B cell (primary cell): Measurements from ENCODE around the gene ZNHIT1. TPM values are rescaled to one million over a fixed set of nuclear protein-coding genes. Genes with fewer than 3 reads are reported as not detected.

Experiments used
- ATAC-seq: fragments of 200-7000 bp; cut with Tn5 transposase; one replicate; pipeline ENCODE4 v1.10.0; 2021; ENCODE audit warnings: low read depth, mild to moderate bottlenecking, moderate number of reproducible peaks, moderate library complexity
- CTCF ChIA-PET: fragments of 350-600 bp; sonication (Branson Sonifier 250); formaldehyde crosslinking; loops from one replicate; lab custom pipeline; 2021; ENCODE audit warnings: antibody characterized with exemption, inconsistent platforms; lab: Charles Lee
- POLR2A ChIA-PET: fragments of 350-600 bp; sonication (Branson Sonifier 250); formaldehyde crosslinking; loops from one replicate; lab custom pipeline; 2021; ENCODE audit warnings: antibody characterized with exemption; lab: Charles Lee
- DNase-seq: peaks from one replicate; pipeline ENCODE4 v3.0.0; 2013
- H2AFZ ChIP-seq: 2 replicates; pipeline ENCODE4 v1.6.1; 2012; ENCODE audit warnings: mild to moderate bottlenecking, low read depth, low read length; ENCODE audit not compliant: insufficient read depth, poor library complexity, severe bottlenecking
- H3K27ac ChIP-seq, 2 donors: 1 replicate in 1 of 2; 2 replicates in 1 of 2; pipeline ENCODE4 v1.5.1; 2012 to 2013; ENCODE audit warnings: low read length in 2 of 2, mild to moderate bottlenecking in 2 of 2, moderate library complexity in 1 of 2
- H3K27me3 ChIP-seq, 4 experiments: fragments of 200-600 bp in 1 of 4; sonication (generic) in 1 of 4; replicated peaks in 1 of 4; 1 replicate in 2 of 4; 2 replicates in 2 of 4; pipeline versions ENCODE4 v1.6.1 to v1.7.0; 2013 to 2016; ENCODE audit warnings: low read length in 3 of 4, mild to moderate bottlenecking in 2 of 4, mixed read lengths in 1 of 4, moderate library complexity in 1 of 4; ENCODE audit not compliant: insufficient read depth in 4 of 4, control insufficient read depth in 3 of 4; ENCODE audit errors: control extremely low read depth in 1 of 4
- H3K36me3 ChIP-seq, 2 experiments: replicated peaks in 1 of 2; 1 replicate in 1 of 2; 2 replicates in 1 of 2; pipeline versions ENCODE4 v1.6.1 to v1.7.1; 2013; ENCODE audit warnings: low read length in 1 of 2; ENCODE audit not compliant: insufficient read depth in 2 of 2, control insufficient read depth in 1 of 2; ENCODE audit errors: control extremely low read depth in 1 of 2, extremely low read depth in 1 of 2
- H3K4me1 ChIP-seq, 2 donors: fragments of 200-600 bp in 1 of 2; sonication (generic) in 1 of 2; 1 replicate in 1 of 2; 2 replicates in 1 of 2; pipeline versions ENCODE4 v1.5.1 to v1.6.1; 2013 to 2017; ENCODE audit warnings: low read length in 2 of 2; ENCODE audit not compliant: control insufficient read depth in 2 of 2, insufficient read depth in 2 of 2
- H3K4me2 ChIP-seq: replicated peaks from 2 replicates; pipeline ENCODE3; 2012; ENCODE audit warnings: mild to moderate bottlenecking, low read depth, low read length; ENCODE audit not compliant: poor library complexity, severe bottlenecking
- H3K4me3 ChIP-seq, 5 experiments: fragments of 200-600 bp in 1 of 5; sonication (generic) in 1 of 5; 1 replicate in 3 of 5; 2 replicates in 2 of 5; pipeline versions ENCODE4 v1.5.1 to v1.7.0; 2011 to 2016; ENCODE audit warnings: low read length in 4 of 5, mild to moderate bottlenecking in 4 of 5, low read depth in 2 of 5, control low read depth in 1 of 5, moderate library complexity in 1 of 5; ENCODE audit not compliant: insufficient read depth in 1 of 5; ENCODE audit errors: control extremely low read depth in 1 of 5, extremely low read depth in 1 of 5
- H3K79me2 ChIP-seq: fragments of 200-600 bp; sonication (generic); one replicate; pipeline ENCODE4 v1.6.0; 2016; ENCODE audit warnings: low read length; ENCODE audit not compliant: control insufficient read depth, insufficient read depth
- H3K9ac ChIP-seq: fragments of 200-600 bp; sonication (generic); 2 replicates; pipeline ENCODE4 v1.6.1; 2017; ENCODE audit warnings: mild to moderate bottlenecking, low read length, moderate library complexity
- H3K9me3 ChIP-seq, 3 donors: one replicate each; pipeline versions ENCODE4 v1.6.1 to v1.7.1; 2013; ENCODE audit warnings: low read length in 2 of 3; ENCODE audit not compliant: control insufficient read depth in 2 of 3, insufficient read depth in 1 of 3; ENCODE audit errors: control extremely low read depth in 1 of 3
- H4K20me1 ChIP-seq: 2 replicates; pipeline ENCODE4 v1.6.0; 2012; ENCODE audit warnings: mild to moderate bottlenecking, low read length; ENCODE audit not compliant: insufficient read depth, control insufficient read depth, poor library complexity, severe bottlenecking
- H3K27ac Mint-ChIP-seq: one replicate; pipeline ENCODE4 v1.8.0; 2021; ENCODE audit warnings: mixed read lengths
- H3K27me3 Mint-ChIP-seq: one replicate; pipeline ENCODE4 v1.8.0; 2021; ENCODE audit warnings: mixed read lengths
- H3K4me1 Mint-ChIP-seq: one replicate; pipeline ENCODE4 v1.8.0; 2021; ENCODE audit warnings: mixed read lengths
- H3K4me3 Mint-ChIP-seq: one replicate; pipeline ENCODE4 v1.8.0; 2021; ENCODE audit warnings: mixed read lengths
- H3K9me3 Mint-ChIP-seq: one replicate; pipeline ENCODE4 v1.8.0; 2022; ENCODE audit warnings: mixed read lengths; ENCODE audit not compliant: insufficient read depth
- EZH2 ChIP-seq: IDR thresholded peaks from 2 replicates; pipeline ENCODE4 v1.6.1; 2012; ENCODE audit warnings: borderline replicate concordance, low read depth, mild to moderate bottlenecking, moderate library complexity, low read length; ENCODE audit not compliant: insufficient read depth, poor library complexity, severe bottlenecking
- WGBS: methylation state at CpG from one replicate; pipeline ENCODE4 v1.1.5; 2013; ENCODE audit warnings: missing lambda C conversion rate; ENCODE audit not compliant: insufficient coverage; 5-methylcytosine and 5-hydroxymethylcytosine counted together
- intact Hi-C: fragments of 100-400 bp; cut with micrococcal nuclease; formaldehyde crosslinking; loops from one replicate; pipeline ENCODE4 v1.10.0; 2022
- polyA plus RNA-seq: library from polyadenylated mRNA; depleted of rRNA; stranded (reverse); fragments of >200 nt; gene quantifications from 2 replicates; pipeline ENCODE4 v1.2.3, GENCODE V29; 2012
- total RNA-seq, 2 donors: library from RNA; stranded (reverse); fragments of 120-200 nt in 1 of 2; gene quantifications; 1 replicate in 1 of 2; 2 replicates in 1 of 2; pipeline versions ENCODE4 v1.2.3 to v1.2.4, GENCODE V29; 2013 to 2022
- TF ChIP-seq, protein P1 (sequence below): fragments of 200-600 bp; IDR thresholded peaks from one replicate; pipeline ENCODE4 v1.8.0; 2022; ENCODE audit warnings: antibody characterized with exemption, mild to moderate bottlenecking

The ZNHIT1 gene
- total and polyA plus RNA-seq, 2 donors (not counting 1 experiment from before 2014, with no cell fraction given) = 28.5 to 37.3 TPM

DNA sequence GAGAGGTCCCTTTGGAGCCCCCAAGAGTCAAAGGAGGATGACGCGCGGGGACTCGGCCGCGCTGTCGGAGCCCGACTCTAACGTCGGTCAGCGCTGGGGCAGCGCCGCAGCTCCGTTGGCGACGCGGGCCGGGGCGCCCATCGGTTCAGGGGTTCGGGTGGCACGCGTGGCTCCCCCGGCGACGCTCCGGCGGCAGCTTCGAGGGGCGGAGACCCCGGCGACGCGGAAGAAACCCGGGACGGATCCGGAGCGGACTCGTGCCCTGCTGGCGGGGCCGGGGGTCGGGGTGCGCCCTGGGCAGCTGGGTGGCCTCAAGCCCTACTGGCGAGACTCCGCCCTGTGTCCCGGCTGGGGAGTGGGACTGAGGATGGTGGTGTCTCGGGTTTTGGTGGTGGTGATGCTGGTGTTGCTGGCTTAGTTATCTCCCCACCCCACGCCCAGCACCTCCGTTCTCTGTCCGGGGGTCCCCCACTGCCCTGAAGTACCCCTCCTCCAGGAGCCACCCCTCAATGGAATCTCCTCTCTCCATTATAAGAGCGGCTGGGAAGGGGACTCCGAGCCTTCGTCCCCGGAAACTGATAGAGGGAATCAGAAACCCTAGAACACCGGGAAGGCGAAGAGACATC lies 37.7 kb upstream of the ZNHIT1 start, which contains the start of gene NAT16:
TSS of gene NAT16 (minus strand) at position 164 of the 626 bp plus-strand sequence. CDS start 5,486 bp downstream, outside the sequence.
- Histone ChIP-seq H3K36me3 (no peaks in the 10 kb centered on the region), H4K20me1 (no peaks in the 10 kb centered on the region), H3K9ac (peak within 1 kb of the TSS; percentile 26), H3K4me3 (peak within 1 kb of the TSS in 1 of 5 experiments; percentile 29), H2AFZ (peak within 1 kb of the TSS; percentile 10), H3K4me1 (peaks cover 16 to 19% of the 10 kb centered on the region in 2 donors), H3K79me2 (no peaks in the 10 kb centered on the region), H3K27ac (no peak within 1 kb of the TSS), H3K27me3 (peaks cover 0 to 74% (median 40%) of the 10 kb centered on the region in 4 experiments), H3K4me2 (peak within 1 kb of the TSS; percentile 66), H3K9me3 (no peaks in the 10 kb centered on the region)
- POLR2A ChIA-PET = no interaction called here
- WGBS = 4% methylated on average over 48 of the region's 56 CpGs
- TF ChIP-seq EZH2 = peak; percentile 25
- TF ChIP-seq, protein P1, sequence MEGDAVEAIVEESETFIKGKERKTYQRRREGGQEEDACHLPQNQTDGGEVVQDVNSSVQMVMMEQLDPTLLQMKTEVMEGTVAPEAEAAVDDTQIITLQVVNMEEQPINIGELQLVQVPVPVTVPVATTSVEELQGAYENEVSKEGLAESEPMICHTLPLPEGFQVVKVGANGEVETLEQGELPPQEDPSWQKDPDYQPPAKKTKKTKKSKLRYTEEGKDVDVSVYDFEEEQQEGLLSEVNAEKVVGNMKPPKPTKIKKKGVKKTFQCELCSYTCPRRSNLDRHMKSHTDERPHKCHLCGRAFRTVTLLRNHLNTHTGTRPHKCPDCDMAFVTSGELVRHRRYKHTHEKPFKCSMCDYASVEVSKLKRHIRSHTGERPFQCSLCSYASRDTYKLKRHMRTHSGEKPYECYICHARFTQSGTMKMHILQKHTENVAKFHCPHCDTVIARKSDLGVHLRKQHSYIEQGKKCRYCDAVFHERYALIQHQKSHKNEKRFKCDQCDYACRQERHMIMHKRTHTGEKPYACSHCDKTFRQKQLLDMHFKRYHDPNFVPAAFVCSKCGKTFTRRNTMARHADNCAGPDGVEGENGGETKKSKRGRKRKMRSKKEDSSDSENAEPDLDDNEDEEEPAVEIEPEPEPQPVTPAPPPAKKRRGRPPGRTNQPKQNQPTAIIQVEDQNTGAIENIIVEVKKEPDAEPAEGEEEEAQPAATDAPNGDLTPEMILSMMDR = no peak
- CTCF ChIA-PET = interaction anchor here (1.1 kb wide), 1 partner anchor 12 kb away, joined by 3 read pairs; no protein-coding TSS in a partner anchor
- Mint-ChIP-seq H3K27me3 (peaks cover 65% of the 10 kb centered on the region), H3K27ac (peak within 1 kb of the TSS; percentile 32), H3K4me1 (peaks cover 19% of the 10 kb centered on the region), H3K9me3 (no peaks in the 10 kb centered on the region), H3K4me3 (peak within 1 kb of the TSS; percentile 73)
- ATAC-seq (no peak), DNase-seq (no peak)
- intact Hi-C loops = no loop called here

DNA sequence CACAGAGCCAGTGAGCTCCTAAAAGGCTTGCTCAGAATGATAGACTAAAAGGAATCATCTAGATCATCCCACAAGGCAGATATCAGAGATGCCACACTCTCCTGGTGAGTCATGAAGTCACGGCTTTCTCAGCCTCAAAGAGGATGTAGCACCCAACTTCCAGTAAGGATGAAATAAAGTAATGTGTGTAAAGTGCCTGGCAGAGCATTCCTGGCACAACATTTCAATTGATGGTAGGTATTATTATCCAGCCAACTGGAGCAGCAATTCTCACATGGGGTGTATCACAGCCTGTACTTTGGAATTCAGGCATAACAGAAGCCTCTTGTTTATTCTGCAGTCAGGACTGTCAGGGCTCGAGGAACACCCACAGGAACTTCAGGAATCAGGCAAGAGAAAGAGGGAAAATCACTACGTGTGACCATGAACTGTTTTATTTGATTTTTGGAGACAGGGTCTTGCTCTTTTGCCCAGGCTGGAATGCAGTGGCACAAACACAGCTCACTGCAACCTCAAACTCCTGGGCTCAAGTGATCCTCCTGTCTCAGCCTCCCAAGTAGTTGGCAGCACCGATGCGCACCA lies 32.6 kb upstream of the ZNHIT1 start:
- TF ChIP-seq, protein P1 = no peak
- TF ChIP-seq EZH2 = no peak
- Mint-ChIP-seq H3K4me3 (no peak overlapping the region), H3K4me1 (peaks cover 10% of the 10 kb centered on the region), H3K9me3 (no peaks in the 10 kb centered on the region), H3K27me3 (peaks cover 35% of the 10 kb centered on the region), H3K27ac (no peak overlapping the region)
- H3K4me3 ChIP-seq = no peak overlapping the region
- intact Hi-C loops = no loop called here
- WGBS = 33% methylated on average over 2 of the region's 5 CpGs
- no peak overlapping the region for H2AFZ ChIP-seq
- ChIA-PET CTCF (interaction anchor here (1.2 kb wide), 1 partner anchor 41 kb away, joined by 4 read pairs; no protein-coding TSS in a partner anchor), POLR2A (interaction anchor here (0.6 kb wide), 1 partner anchor 77 kb away, joined by 3 read pairs; no protein-coding TSS in a partner anchor)
- no peaks in the 10 kb centered on the region for H3K9me3 ChIP-seq
- H3K79me2 ChIP-seq = no peaks in the 10 kb centered on the region
- no peak overlapping the region for H3K4me2 ChIP-seq
- H3K36me3 ChIP-seq = no peaks in the 10 kb centered on the region
- H3K27me3 ChIP-seq = peaks cover 0 to 26% (median 7%) of the 10 kb centered on the region in 4 experiments
- no peak overlapping the region for H3K9ac ChIP-seq
- no peak for ATAC-seq
- no peak for DNase-seq
- H3K27ac ChIP-seq = no peak overlapping the region
- peaks cover 0 to 2% of the 10 kb centered on the region in 2 donors for H3K4me1 ChIP-seq
- H4K20me1 ChIP-seq = no peaks in the 10 kb centered on the region
